A549 (cell line): Measurements from ENCODE around the gene CSTPP1. TPM values are rescaled to one million over a fixed set of nuclear protein-coding genes. Genes with fewer than 3 reads are reported as not detected.

Source experiments
- ATAC-seq, 2 experiments: fragments of 200-7000 bp in 1 of 2; fragments of >200 bp in 1 of 2; cut with Nextera tagmentation in 1 of 2; cut with Tn5 transposase in 1 of 2; 3 replicates each; pipeline versions ENCODE4 v1.8.0 to v1.9.1; 2018 to 2020; ENCODE audit warnings: mild to moderate bottlenecking in 1 of 2, moderate library complexity in 1 of 2
- CTCF ChIA-PET: fragments of 300-600 bp; sonication (Branson Sonifier 250); formaldehyde crosslinking; extraction: SDS; loops from one replicate; lab custom pipeline; 2021; ENCODE audit warnings: antibody characterized with exemption, inconsistent platforms; lab: Yijun Ruan, JAX
- POLR2A ChIA-PET: fragments of 350-600 bp; formaldehyde crosslinking; extraction: SDS; loops from one replicate; lab custom pipeline; 2021; ENCODE audit warnings: antibody characterized with exemption, inconsistent platforms; lab: Yijun Ruan, JAX
- DNase-seq, 2 experiments: peaks; one replicate each; pipeline versions ENCODE4 v3.0.0 to v3.0.0-alpha.2; 2011 to 2016; ENCODE audit warnings: low read depth in 1 of 2, low spot score in 1 of 2
- FAIRE-seq: peaks from 2 replicates; lab custom pipeline; 2011; peaks lifted over from hg19 to GRCh38; lab: Jason Lieb, UNC
- H3K27ac ChIP-seq, 2 experiments: fragments of >200 bp; sonication (Bioruptor Twin); formaldehyde crosslinking; 3 replicates each; pipeline ENCODE4 v1.5.1; 2016 to 2017
- H3K4me1 ChIP-seq: fragments of >200 bp; sonication (Bioruptor Twin); formaldehyde crosslinking; 3 replicates; pipeline ENCODE4 v1.6.1; 2016
- H3K4me2 ChIP-seq: fragments of >200 bp; sonication (Bioruptor Twin); formaldehyde crosslinking; 3 replicates; pipeline ENCODE4 v1.6.1; 2016
- H3K4me3 ChIP-seq: fragments of >200 bp; sonication (Bioruptor Twin); formaldehyde crosslinking; 3 replicates; pipeline ENCODE4 v1.5.1; 2016
- H3K9me3 ChIP-seq: fragments of >200 bp; sonication (Bioruptor Twin); formaldehyde crosslinking; 3 replicates; pipeline ENCODE4 v1.6.1; 2016
- BHLHE40 ChIP-seq: IDR thresholded peaks from 2 replicates; pipeline ENCODE4 v1.6.1; 2012; ENCODE audit warnings: low read depth, low read length, inconsistent platforms
- CBX8 ChIP-seq: fragments of 200-600 bp; sonication (generic); IDR thresholded peaks from 2 replicates; pipeline ENCODE4 v1.6.1; 2016
- CEBPB ChIP-seq, 2 experiments: fragments of >200 bp in 1 of 2; sonication (Bioruptor Twin) in 1 of 2; formaldehyde crosslinking in 1 of 2; IDR thresholded peaks; 2 replicates each; pipeline ENCODE4 v1.6.1; 2012 to 2016
- CHD4 ChIP-seq: fragments of 200-600 bp; sonication (generic); IDR thresholded peaks from 2 replicates; pipeline ENCODE4 v1.6.1; 2016; ENCODE audit warnings: antibody characterized with exemption, mild to moderate bottlenecking, borderline replicate concordance
- EHF ChIP-seq: fragments of 250-450 bp; sonication (Bioruptor Pico); IDR thresholded peaks from 2 replicates; pipeline ENCODE4 v1.5.0; 2020; ENCODE audit warnings: mild to moderate bottlenecking
- EHMT2 ChIP-seq: fragments of 200-600 bp; sonication (generic); IDR thresholded peaks from 2 replicates; pipeline ENCODE4 v1.6.1; 2016; ENCODE audit warnings: antibody characterized with exemption, low read depth, mild to moderate bottlenecking, moderate library complexity
- EP300 ChIP-seq, 2 experiments: fragments of >200 bp; sonication (Bioruptor Twin); formaldehyde crosslinking; IDR thresholded peaks; 2 replicates in 1 of 2; 3 replicates in 1 of 2; pipeline ENCODE4 v1.6.1; 2016 to 2017
- ESRRA ChIP-seq: fragments of 150-350 bp; IDR thresholded peaks from 2 replicates; pipeline ENCODE4 v1.6.1; 2014; ENCODE audit warnings: mild to moderate bottlenecking, low read length, borderline replicate concordance
- FOSB ChIP-seq: fragments of 250-450 bp; sonication (Bioruptor Pico); IDR thresholded peaks from 2 replicates; pipeline ENCODE4 v1.5.0; 2020; ENCODE audit warnings: mild to moderate bottlenecking, moderate library complexity
- HDAC2 ChIP-seq: fragments of 200-600 bp; sonication (generic); IDR thresholded peaks from 2 replicates; pipeline ENCODE4 v1.6.1; 2016
- HOXA7 ChIP-seq: fragments of 250-450 bp; sonication (Bioruptor Pico); IDR thresholded peaks from 2 replicates; pipeline ENCODE4 v1.5.0; 2020; ENCODE audit warnings: mild to moderate bottlenecking, moderate library complexity
- JUN ChIP-seq, 2 experiments: fragments of >200 bp; sonication (Bioruptor Twin); formaldehyde crosslinking; IDR thresholded peaks; 2 replicates in 1 of 2; 3 replicates in 1 of 2; pipeline ENCODE4 v1.6.1; 2016 to 2017
- MAFK ChIP-seq: fragments of 450-650 bp; IDR thresholded peaks from 2 replicates; pipeline ENCODE4 v1.6.1; 2014; ENCODE audit not compliant: partially characterized antibody
- MYC ChIP-seq: IDR thresholded peaks from 2 replicates; pipeline ENCODE4 v1.6.1; 2012; ENCODE audit warnings: mild to moderate bottlenecking, inconsistent platforms, low read length, improper control_type of control experiment, borderline replicate concordance
- POLR2A ChIP-seq: IDR thresholded peaks from 2 replicates; pipeline ENCODE4 v1.6.1; 2012; ENCODE audit warnings: mild to moderate bottlenecking, low read length
- RAD21 ChIP-seq, 2 experiments: fragments of >200 bp in 1 of 2; sonication (Bioruptor Twin) in 1 of 2; formaldehyde crosslinking in 1 of 2; IDR thresholded peaks in 1 of 2; conservative IDR thresholded peaks in 1 of 2; 2 replicates in 1 of 2; 3 replicates in 1 of 2; pipeline ENCODE4 v1.6.1; 2012 to 2018; ENCODE audit warnings: inconsistent platforms in 1 of 2
- RNF2 ChIP-seq: fragments of 200-600 bp; sonication (generic); IDR thresholded peaks from 2 replicates; pipeline ENCODE4 v1.6.1; 2016; ENCODE audit warnings: low read depth, mild to moderate bottlenecking, antibody characterized with exemption, moderate library complexity, borderline replicate concordance
- SMC3 ChIP-seq: fragments of >200 bp; sonication (Bioruptor Twin); formaldehyde crosslinking; IDR thresholded peaks from 3 replicates; pipeline ENCODE4 v1.6.1; 2018; ENCODE audit warnings: inconsistent platforms
- WGBS: methylation state at CpG from one replicate; pipeline ENCODE4 v1.1.6; 2017; ENCODE audit errors: missing lambda C conversion rate; 5-methylcytosine and 5-hydroxymethylcytosine counted together
- polyA plus RNA-seq, 4 experiments: library from polyadenylated mRNA; depleted of rRNA in 3 of 4; stranded (reverse); fragments of >200 nt; fragmentation: RNase III in 1 of 4; extraction: RNeasy Plus Mini Kit Qiagen cat#74134 plus additional on column Dnase treatment in 1 of 4; gene quantifications; 2 replicates in 3 of 4; 3 replicates in 1 of 4; pipeline ENCODE4 v1.2.3, GENCODE V29; 2011 to 2017
- TF ChIP-seq, protein P1 (sequence below): fragments of >200 bp; sonication (Bioruptor Twin); formaldehyde crosslinking; IDR thresholded peaks from 3 replicates; pipeline ENCODE4 v1.5.1; 2016
- TF ChIP-seq, protein P2 (sequence below): fragments of 200-600 bp; sonication (generic); IDR thresholded peaks from 2 replicates; pipeline ENCODE4 v1.6.1; 2016; ENCODE audit warnings: antibody characterized with exemption, mild to moderate bottlenecking, moderate library complexity
- TF ChIP-seq, protein P3 (sequence below): fragments of >200 bp; sonication (Bioruptor Twin); formaldehyde crosslinking; IDR thresholded peaks from 3 replicates; pipeline ENCODE4 v1.6.1; 2016

CSTPP1 gene
- polyA plus RNA-seq, 2 of the 4 experiments (the other 2 are of a cell fraction) = 31.5 to 34.5 TPM

DNA sequence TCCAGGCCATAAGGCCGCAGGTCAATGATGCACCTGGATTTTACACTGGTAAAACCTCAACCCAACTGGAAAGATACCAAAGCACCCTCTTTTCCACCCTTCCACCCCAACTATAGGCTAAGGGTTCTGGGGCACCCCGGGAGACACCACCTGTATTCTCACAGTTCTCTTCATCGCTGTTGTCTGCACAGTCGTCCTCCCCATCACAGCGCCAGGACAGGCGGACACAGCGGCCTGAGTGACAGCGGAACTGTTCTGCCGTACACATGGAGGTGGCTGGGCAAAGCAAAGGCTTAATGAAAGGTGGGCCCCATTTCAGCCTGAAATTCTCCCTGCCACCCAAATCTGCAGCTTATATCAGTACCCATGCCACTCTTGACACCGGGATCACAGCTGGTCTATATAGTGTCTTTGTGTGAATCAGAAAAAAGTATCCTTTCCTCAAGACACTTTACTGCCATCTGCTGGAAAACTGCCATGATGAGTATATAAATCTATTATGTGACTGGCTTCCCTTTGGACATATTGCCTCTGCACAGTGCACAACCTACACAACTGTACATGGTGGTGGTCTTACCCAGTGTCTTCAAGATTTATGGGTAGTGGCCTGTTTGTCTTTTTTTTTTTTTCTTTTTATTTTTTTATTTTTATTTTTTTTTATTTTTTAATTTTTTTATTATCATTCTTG, 39.7 kb upstream of the CSTPP1 start:
- ATAC-seq = peak; percentile 69 to 84; a peak in 5 of 6 replicates
- POLR2A ChIA-PET = no interaction called here
- Histone ChIP-seq H3K4me2 (no peak overlapping the region), H3K27ac (no peak overlapping the region), H3K9me3 (no peaks in the 10 kb centered on the region), H3K4me3 (no peak overlapping the region), H3K4me1 (no peaks in the 10 kb centered on the region)
- no peak for FAIRE-seq
- DNase-seq = peak; percentile 58 to 68
- CTCF ChIA-PET = interaction anchor here (0.9 to 7.3 kb wide), 14 partner anchors 9 to 265 kb away, joined by 3 to 120 read pairs (median 4); no protein-coding TSS in a partner anchor
- 73% methylated on average over 10 of the region's 10 CpGs for WGBS
- TF ChIP-seq SMC3 (0 out of 3 replicates have a peak, but pooled peaks have one; percentile 15), HOXA7 (CRISPR knock-in tag) (no peak), RAD21 (conservative IDR thresholded peaks at IDR 0.05 in 1 of 2, IDR thresholded peaks at IDR 0.05 in 1 of 2) (0 out of 5 replicates have a peak, but pooled peaks of 1 of the 2 experiments have one; percentile 14), MYC (no peak), CHD4 (no peak)
- TF ChIP-seq, protein P1, sequence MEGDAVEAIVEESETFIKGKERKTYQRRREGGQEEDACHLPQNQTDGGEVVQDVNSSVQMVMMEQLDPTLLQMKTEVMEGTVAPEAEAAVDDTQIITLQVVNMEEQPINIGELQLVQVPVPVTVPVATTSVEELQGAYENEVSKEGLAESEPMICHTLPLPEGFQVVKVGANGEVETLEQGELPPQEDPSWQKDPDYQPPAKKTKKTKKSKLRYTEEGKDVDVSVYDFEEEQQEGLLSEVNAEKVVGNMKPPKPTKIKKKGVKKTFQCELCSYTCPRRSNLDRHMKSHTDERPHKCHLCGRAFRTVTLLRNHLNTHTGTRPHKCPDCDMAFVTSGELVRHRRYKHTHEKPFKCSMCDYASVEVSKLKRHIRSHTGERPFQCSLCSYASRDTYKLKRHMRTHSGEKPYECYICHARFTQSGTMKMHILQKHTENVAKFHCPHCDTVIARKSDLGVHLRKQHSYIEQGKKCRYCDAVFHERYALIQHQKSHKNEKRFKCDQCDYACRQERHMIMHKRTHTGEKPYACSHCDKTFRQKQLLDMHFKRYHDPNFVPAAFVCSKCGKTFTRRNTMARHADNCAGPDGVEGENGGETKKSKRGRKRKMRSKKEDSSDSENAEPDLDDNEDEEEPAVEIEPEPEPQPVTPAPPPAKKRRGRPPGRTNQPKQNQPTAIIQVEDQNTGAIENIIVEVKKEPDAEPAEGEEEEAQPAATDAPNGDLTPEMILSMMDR = peak; percentile 54
- TF ChIP-seq, protein P2, sequence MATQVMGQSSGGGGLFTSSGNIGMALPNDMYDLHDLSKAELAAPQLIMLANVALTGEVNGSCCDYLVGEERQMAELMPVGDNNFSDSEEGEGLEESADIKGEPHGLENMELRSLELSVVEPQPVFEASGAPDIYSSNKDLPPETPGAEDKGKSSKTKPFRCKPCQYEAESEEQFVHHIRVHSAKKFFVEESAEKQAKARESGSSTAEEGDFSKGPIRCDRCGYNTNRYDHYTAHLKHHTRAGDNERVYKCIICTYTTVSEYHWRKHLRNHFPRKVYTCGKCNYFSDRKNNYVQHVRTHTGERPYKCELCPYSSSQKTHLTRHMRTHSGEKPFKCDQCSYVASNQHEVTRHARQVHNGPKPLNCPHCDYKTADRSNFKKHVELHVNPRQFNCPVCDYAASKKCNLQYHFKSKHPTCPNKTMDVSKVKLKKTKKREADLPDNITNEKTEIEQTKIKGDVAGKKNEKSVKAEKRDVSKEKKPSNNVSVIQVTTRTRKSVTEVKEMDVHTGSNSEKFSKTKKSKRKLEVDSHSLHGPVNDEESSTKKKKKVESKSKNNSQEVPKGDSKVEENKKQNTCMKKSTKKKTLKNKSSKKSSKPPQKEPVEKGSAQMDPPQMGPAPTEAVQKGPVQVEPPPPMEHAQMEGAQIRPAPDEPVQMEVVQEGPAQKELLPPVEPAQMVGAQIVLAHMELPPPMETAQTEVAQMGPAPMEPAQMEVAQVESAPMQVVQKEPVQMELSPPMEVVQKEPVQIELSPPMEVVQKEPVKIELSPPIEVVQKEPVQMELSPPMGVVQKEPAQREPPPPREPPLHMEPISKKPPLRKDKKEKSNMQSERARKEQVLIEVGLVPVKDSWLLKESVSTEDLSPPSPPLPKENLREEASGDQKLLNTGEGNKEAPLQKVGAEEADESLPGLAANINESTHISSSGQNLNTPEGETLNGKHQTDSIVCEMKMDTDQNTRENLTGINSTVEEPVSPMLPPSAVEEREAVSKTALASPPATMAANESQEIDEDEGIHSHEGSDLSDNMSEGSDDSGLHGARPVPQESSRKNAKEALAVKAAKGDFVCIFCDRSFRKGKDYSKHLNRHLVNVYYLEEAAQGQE = no peak

DNA sequence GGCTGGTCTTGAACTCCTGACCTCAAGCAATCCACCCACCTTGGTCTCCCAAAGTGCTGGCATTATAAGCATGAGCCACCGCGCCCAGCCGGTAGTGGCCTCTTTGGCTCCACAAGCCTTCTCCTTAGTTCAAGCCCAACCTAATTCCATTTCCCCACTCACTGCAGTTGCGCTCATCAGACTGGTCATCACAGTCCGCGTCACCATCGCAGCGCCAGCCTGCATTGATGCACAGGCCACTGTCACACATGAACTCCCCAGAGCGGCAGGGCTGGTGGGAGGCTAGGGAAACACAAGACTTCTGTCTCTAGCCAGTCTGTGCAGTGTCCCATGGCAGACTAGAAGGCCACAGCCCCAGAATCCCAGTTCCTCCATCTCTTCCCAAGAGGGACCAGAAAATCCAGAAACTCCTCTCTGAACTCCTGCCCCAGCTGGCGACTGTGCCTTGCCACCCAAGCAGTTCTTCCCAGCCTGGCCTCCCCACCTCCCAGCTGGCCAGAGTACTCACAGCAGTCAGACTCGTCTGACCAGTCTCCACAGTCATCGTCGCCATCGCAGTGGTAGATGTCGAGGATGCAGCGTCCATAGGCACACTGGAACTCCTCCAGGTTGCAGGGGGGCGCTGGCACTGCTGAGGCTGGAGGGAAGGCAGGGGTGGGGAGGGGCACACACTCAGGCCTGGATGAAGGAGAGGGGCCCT, 38.0 kb upstream of the CSTPP1 start:
- no peaks in the 10 kb centered on the region for H3K9me3 ChIP-seq
- ATAC-seq (no peak), DNase-seq (no peak), FAIRE-seq (no peak)
- H3K27ac ChIP-seq = no peak overlapping the region
- no peaks in the 10 kb centered on the region for H3K4me1 ChIP-seq
- TF ChIP-seq FOSB (CRISPR knock-in tag) = no peak
- no peak for TF ChIP-seq MAFK
- no peak for TF ChIP-seq CEBPB (IDR thresholded peaks at IDR 0.05)
- no peak for TF ChIP-seq RNF2
- TF ChIP-seq POLR2A = no peak
- TF ChIP-seq BHLHE40 = no peak
- TF ChIP-seq JUN (IDR thresholded peaks at IDR 0.05) = no peak
- TF ChIP-seq, protein P3, sequence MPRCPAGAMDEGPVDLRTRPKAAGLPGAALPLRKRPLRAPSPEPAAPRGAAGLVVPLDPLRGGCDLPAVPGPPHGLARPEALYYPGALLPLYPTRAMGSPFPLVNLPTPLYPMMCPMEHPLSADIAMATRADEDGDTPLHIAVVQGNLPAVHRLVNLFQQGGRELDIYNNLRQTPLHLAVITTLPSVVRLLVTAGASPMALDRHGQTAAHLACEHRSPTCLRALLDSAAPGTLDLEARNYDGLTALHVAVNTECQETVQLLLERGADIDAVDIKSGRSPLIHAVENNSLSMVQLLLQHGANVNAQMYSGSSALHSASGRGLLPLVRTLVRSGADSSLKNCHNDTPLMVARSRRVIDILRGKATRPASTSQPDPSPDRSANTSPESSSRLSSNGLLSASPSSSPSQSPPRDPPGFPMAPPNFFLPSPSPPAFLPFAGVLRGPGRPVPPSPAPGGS = no peak
- no peak for TF ChIP-seq EP300 (IDR thresholded peaks at IDR 0.05)
- no peak for TF ChIP-seq HDAC2
- no peak for TF ChIP-seq ESRRA
- TF ChIP-seq EHMT2 = no peak
- no peak for TF ChIP-seq CBX8
- TF ChIP-seq EHF (CRISPR knock-in tag) = no peak
- 93% methylated on average over 17 of the region's 17 CpGs for WGBS
- no peak overlapping the region for H3K4me3 ChIP-seq
- H3K4me2 ChIP-seq = no peak overlapping the region
- ChIA-PET POLR2A (no interaction called here), CTCF (interaction anchor here (1.0 to 2.6 kb wide), 3 partner anchors 18 to 262 kb away, joined by 3 to 12 read pairs (median 8); no protein-coding TSS in a partner anchor)
